Measurements from ENCODE around the gene MT4.

DNA sequence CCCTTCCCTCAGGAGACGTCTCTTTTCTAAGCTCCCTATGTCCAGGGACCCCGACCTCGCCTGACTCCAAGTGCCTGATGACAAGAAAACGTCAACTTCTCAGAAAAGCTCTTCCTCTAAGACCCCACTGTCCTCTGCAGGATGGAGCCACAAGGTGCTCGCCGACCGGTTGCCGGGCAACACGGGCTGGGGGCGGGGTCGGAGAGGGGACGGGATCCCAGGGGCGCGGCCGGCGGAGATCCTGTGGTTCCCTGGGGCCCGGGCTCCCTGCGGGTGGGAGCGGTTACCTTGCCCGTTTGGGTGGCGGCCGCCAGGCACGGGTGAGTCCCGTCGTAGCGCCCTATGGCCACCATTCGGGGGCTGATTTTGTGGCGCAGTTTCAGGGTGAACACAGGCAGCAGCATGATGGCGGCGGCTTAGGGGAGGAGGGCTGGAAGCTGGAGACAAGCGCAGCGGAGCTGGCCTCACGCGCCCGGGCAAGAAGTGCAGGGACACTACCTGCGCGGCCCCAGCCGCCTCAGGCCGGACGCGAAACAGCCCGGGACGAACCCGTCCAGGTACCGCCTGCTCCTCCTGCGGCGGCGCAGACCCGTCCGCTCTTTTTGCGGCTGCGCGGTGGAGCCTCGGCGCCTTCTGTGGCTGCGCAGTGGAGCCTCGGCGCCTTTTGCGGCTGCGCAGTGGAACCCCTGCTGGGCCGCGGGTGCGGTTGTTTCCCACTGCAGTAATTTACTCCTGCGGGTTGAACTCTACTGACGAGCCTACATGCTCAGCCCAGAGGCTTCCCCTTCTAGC lies 45.2 kb upstream of the MT4 start, which contains the start of gene BBS2:
- TF ChIP-seq CTCF (IDR thresholded peaks at IDR 0.05) (no peak), POLR2AphosphoS5 (IDR thresholded peaks at IDR 0.05) (peak; percentile 75 to 91 (median 83)), POLR2A (IDR thresholded peaks at IDR 0.05) (peak in 1 of 4 donors; percentile 65)

Measured in stomach (tissue), 4 donors.